ENCODE results near the gene OR4C5.
"Not testable (repeated sequence)": the region's sequence is repeated elsewhere in the genome, so short reads cannot be mapped to it uniquely, and the experiment has no call there.

OR4C5 gene

DNA sequence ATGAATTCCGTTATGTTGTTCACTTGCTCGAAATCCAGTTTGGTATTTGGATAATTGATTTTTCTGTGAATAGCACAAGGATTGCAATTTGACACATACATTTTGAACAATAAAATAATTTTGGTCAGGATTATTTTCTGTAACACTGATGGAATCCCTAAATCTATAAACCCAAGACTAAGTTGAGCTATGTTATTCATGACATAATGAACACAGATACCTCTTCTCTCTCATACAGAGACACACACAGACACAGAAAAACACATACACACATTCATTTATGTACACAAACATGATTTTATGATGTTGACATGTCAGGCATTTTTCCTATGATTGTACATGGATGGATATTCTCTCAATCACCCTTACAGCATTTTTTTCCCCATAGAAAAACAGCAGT, at the start of gene OR4C5:
TSS of gene OR4C5 (minus strand) at position 101 of the 400 bp plus-strand sequence. CDS start at position 101, 0 bp downstream.
- DNase-seq = no peak

DNA sequence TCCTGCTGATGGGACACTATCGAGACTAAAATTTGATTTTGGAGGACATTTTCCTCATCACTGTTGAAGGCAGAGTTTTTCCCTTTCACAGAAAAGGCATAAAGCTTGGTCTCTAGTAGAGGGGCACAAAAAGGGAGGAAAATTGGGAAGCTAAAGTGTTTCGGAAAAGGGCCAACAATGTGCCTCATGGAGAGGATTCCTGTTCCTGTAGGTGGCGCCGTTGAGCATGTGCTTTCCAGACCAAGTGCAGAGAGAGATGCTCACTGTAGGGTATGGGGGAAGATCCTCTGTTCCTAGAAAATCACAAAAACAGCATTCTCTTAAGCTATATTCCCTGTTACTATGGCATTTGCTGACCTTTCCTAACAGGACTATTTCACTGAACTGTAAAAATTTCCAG, 18.4 kb upstream of the OR4C5 start:
- no peak for DNase-seq

DNA sequence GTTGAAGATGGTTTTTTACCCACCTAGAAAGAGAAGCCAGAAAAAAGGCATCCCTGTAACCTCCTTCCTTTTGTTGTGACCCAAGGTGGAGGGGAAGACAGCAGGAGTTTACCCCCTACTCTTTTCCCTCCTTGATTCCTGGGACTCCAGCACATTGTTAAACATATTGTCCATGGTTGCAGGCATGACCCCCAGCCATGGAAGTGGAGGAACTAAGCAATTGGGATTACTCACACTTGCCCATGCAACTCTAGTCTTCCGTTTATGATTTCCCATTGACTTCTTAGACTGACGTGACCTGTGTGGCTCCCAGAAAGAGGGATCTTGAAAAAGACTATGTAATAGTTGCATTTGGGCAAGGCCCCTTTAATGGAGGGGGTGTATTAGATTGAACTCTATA, 17.9 kb upstream of the OR4C5 start:
- not testable (repeated sequence) for DNase-seq

DNA sequence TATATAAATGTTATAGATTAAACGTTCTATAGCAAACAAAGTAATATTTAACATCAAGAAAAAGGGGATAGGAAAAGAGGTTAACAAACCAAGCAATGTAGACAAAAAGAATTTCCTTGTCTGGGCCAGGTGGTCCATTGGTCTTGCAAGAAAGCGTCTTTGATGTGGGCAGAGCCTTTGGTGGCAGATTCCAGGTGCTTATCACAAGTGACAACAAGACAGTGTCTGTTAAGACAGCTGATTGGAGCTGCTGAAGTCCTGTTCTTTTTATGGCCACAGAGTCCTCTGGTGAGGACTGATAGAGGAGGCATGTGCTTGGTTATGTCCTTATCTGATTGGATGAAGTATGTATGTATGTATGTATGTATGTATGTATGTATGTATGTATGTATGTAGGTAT, 5.0 kb downstream of the OR4C5 start:
- DNase-seq = not testable (repeated sequence)

DNA sequence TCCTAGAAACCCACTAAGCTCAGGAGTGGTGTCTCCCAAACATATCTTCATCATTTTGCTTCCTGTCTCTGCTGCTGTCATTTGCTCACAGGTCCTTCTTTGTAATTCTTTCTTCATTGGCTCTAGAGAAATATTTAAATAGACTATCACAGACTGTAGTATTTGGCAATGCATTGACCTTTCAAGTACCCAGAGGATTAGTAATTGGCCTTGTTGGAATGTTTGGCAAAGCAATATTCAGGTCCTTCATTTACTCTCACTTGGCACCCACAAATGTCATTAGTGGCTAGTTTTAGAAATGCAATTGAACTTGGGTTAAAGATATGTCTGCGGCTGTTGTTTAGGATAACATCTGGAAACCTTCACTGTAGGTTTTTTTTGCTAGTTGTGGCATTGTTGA, 11.6 kb downstream of the OR4C5 start:
- DNase-seq = no peak

DNA sequence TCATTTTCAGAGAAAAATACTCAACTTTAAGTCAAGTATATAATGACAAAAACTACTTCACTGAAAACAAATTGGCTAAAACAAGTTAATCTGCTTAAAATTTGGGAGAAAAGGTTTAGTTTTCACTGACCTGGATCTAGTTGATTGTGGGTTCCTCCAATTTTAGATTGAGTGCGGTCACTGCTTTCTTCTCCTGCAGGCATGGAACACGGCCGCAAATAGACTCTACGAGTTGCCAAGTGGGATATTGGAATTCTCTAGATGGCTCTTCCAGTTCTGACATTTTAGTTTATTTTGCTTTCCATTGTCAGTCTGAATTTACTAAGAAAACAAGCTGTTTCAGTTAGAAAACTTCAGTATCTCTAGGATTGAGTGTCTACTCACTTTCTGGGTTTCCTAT, 12.3 kb downstream of the OR4C5 start:
- no peak for DNase-seq

DNA sequence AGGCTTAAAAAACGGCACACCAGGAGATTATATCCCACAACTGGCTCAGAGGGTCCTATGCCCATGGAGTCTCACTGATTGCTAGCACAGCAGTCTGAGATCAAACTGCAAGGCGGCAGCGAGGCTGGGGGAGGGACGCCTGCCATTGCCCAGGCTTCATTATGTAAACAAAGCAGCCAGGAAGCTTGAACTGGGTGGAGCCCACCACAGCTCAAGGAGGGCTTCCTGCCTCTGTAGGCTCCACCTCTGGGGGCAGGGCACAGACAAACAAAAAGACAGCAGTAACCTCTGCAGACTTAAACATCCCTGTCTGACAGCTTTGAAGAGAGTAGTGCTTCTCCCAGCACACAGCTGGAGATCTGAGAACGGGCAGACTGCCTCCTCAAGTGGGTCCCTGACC, 20.0 kb downstream of the OR4C5 start:
- not testable (repeated sequence) for DNase-seq

DNA sequence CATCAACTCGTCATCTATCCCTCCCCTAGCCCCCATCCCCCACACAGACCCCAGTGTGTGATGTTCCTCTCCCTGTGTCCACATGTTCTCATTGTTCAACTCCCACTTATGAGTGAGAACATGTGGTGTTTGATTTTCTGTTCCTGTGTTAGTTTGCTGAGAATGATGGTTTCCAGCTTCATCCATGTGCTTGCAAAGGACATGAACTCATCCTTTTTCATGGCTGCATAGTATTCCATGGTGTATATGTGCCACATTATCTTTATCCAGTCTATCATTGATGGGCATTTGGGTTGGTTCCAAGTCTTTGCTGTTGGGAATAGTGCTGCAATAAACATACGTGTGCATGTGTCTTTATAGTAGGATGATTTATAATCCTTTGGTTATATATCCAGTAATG, 23.8 kb downstream of the OR4C5 start:
- not testable (repeated sequence) for DNase-seq

DNA sequence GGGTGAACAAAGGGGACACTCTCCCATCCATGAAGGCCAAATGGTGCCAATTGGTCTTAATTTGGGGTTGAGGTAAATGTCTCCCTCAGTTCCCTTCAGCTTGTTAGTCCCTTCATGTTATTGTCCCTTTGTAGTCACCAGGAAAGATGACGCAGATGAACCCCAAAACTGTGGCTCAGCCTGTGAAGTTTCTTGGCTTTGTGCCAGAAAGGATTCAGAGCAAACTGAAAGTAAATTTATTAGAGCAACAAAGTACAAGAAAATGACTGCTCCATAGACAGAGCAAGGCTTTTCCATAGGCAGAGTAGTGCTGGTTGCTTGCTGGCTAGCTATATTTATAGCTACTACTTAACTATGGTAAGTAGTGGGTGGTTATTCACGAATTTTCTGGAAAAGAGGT, 24.8 kb downstream of the OR4C5 start:
- DNase-seq = no peak

DNA sequence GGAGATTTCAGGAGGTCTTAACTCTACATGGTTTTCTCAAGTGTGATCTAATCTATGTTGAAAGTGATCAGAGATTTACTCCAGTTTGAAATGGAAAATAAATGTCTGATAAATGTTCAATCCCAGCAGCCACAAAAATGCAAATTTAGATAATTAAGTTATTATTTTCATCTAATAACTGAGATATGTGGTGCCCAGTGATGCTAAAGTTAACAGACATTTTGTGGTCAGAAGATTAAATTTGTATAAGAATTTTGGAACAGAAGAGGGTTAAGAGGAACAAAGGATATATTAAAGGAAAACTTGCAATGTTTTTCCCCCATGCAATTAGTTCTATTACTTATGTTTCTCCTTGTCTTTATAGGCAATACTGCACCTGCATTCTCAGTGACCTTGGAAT, 41.6 kb downstream of the OR4C5 start, which contains the start of gene OR4C3:
TSS of gene OR4C3 (plus strand) at position 301 of the 400 bp plus-strand sequence. CDS start 102 bp downstream, outside the sequence.
- not testable (repeated sequence) for DNase-seq

DNA sequence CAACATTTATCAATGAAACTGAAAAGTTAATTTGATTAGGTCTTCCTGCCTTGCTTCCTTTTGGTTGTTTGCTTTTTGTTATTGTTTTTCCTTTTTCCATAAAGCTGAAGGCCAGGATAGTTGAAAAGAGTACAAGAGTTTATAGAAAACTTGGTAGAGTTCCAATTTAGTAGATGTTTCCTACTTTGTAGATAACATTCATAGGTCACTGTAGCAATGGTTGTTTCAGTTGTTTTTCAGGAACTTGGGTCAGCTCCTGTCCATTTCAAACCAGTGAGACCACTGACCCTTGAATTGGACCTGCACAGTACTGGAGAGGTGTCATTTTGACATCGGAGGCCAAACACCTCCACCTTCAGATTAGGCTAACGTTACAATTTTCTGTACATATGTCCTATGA, 46.5 kb downstream of the OR4C5 start:
- DNase-seq = not testable (repeated sequence)

All from NCI-H510A (cell line).